ENCODE results near the gene PYGO2. TPM values are rescaled to one million over a fixed set of nuclear protein-coding genes. Genes with fewer than 3 reads are reported as not detected.

PYGO2 gene
- total and polyA plus RNA-seq, 2 donors from 2014 or later: 26.9 to 32.8 TPM

GRCh38 chr1:155005076-155006011 lies 43.8 kb upstream of the PYGO2 start:
- no peaks in the 10 kb centered on the region for H3K9me3 ChIP-seq (ENCODE audit: control insufficient read depth in 2 of 3, insufficient read depth in 1 of 3, low read length in 3 of 3)
- TF ChIP-seq CTCF (IDR thresholded peaks at IDR 0.05; ENCODE audit: borderline replicate concordance, extremely low read depth, insufficient read depth): no peak
- peak overlapping the region; percentile 18 to 96 for H3K27ac ChIP-seq (ENCODE audit: low read depth in 2 of 2, low read length in 2 of 2)
- H3K27me3 ChIP-seq (ENCODE audit: control insufficient read depth, insufficient read depth, low read length): no peaks in the 10 kb centered on the region
- H3K36me3 ChIP-seq (ENCODE audit: control insufficient read depth in 2 of 3, insufficient read depth in 3 of 3, low read length in 3 of 3): no peaks in the 10 kb centered on the region
- DNase-seq (peak in 1 of 5 donors; percentile 68), FAIRE-seq (no peak)
- intact Hi-C loops (cut with DNase I): no loop called here
- peaks cover 2 to 38% (median 31%) of the 10 kb centered on the region in 3 donors for H3K4me1 ChIP-seq (ENCODE audit: control insufficient read depth in 2 of 3, insufficient read depth in 2 of 3, low read depth in 1 of 3, low read length in 3 of 3)
- peak overlapping the region in 2 of 3 donors; percentile 80 to 99 for H3K4me3 ChIP-seq (ENCODE audit: low read length in 3 of 3)
- H3K9ac ChIP-seq (ENCODE audit: low read length in 3 of 3): peak overlapping the region in 2 of 3 donors; percentile 16 to 57

GRCh38 chr1:155004352-155005075 lies 42.9 kb upstream of the PYGO2 start:
- Histone ChIP-seq H3K27me3 (ENCODE audit: control insufficient read depth, insufficient read depth, low read length) (no peaks in the 10 kb centered on the region), H3K9me3 (ENCODE audit: control insufficient read depth in 2 of 3, insufficient read depth in 1 of 3, low read length in 3 of 3) (no peaks in the 10 kb centered on the region), H3K4me3 (ENCODE audit: low read length in 3 of 3) (peak overlapping the region; percentile 42 to 99 (median 80)), H3K4me1 (ENCODE audit: control insufficient read depth in 2 of 3, insufficient read depth in 2 of 3, low read depth in 1 of 3, low read length in 3 of 3) (peaks cover 2 to 44% (median 35%) of the 10 kb centered on the region in 3 donors), H3K36me3 (ENCODE audit: control insufficient read depth in 2 of 3, insufficient read depth in 3 of 3, low read length in 3 of 3) (no peaks in the 10 kb centered on the region), H3K27ac (ENCODE audit: low read depth in 2 of 2, low read length in 2 of 2) (peak overlapping the region; percentile 96 to 97), H3K9ac (ENCODE audit: low read length in 3 of 3) (peak overlapping the region in 2 of 3 donors; percentile 84 to 99)
- intact Hi-C loops (cut with DNase I): no loop called here
- FAIRE-seq: no peak
- no peak for TF ChIP-seq CTCF (IDR thresholded peaks at IDR 0.05; ENCODE audit: borderline replicate concordance, extremely low read depth, insufficient read depth)
- DNase-seq: no peak

GRCh38 chr1:155003766-155004351 lies 42.3 kb upstream of the PYGO2 start:
- no peak for FAIRE-seq
- Histone ChIP-seq H3K4me3 (ENCODE audit: low read length in 3 of 3) (peak overlapping the region; percentile 82 to 99 (median 90)), H3K36me3 (ENCODE audit: control insufficient read depth in 2 of 3, insufficient read depth in 3 of 3, low read length in 3 of 3) (no peaks in the 10 kb centered on the region), H3K27me3 (ENCODE audit: control insufficient read depth, insufficient read depth, low read length) (no peaks in the 10 kb centered on the region), H3K9me3 (ENCODE audit: control insufficient read depth in 2 of 3, insufficient read depth in 1 of 3, low read length in 3 of 3) (no peaks in the 10 kb centered on the region), H3K4me1 (ENCODE audit: control insufficient read depth in 2 of 3, insufficient read depth in 2 of 3, low read depth in 1 of 3, low read length in 3 of 3) (peaks cover 2 to 47% (median 36%) of the 10 kb centered on the region in 3 donors), H3K9ac (ENCODE audit: low read length in 3 of 3) (peak overlapping the region; percentile 38 to 99 (median 84)), H3K27ac (ENCODE audit: low read depth in 2 of 2, low read length in 2 of 2) (peak overlapping the region; percentile 96 to 97)
- peak; percentile 51 to 91 (median 79) for DNase-seq
- intact Hi-C loops (cut with DNase I): no loop called here
- TF ChIP-seq CTCF (IDR thresholded peaks at IDR 0.05; ENCODE audit: borderline replicate concordance, extremely low read depth, insufficient read depth): no peak

Measured in kidney (tissue), 14 donors.